Stimulated activated CD4-positive, alpha-beta T cell treated with anti-CD3 and anti-CD28 coated beads, TNF-alpha, amount 100 ng/mL, for 24 hours (primary cell): Measurements from ENCODE around the gene CAVIN2.

Experiments
- DNase-seq, 3 experiments: peaks; one replicate each; pipeline ENCODE4 v3.0.0-alpha.2; 2020; ENCODE audit warnings: low read depth in 3 of 3

Gene CAVIN2

GRCh38 chr2:191846515-191847476 is at the start of gene CAVIN2:
Gene CAVIN2, minus strand, starts transcription at chr2:191847088. Its CDS starts 163 bp downstream, at chr2:191846925.
- DNase-seq, result no peak

- DNase-seq, result no peak
These were observed 48.9 kb upstream of the CAVIN2 start for GRCh38 chr2:191895743-191896142.

GRCh38 chr2:191895195-191895594 is 48.3 kb upstream of the CAVIN2 start:
- no peak for DNase-seq

GRCh38 chr2:191894681-191895147 is 47.8 kb upstream of the CAVIN2 start:
- DNase-seq, result no peak

- DNase-seq, result no peak
These were observed 45.5 kb upstream of the CAVIN2 start for GRCh38 chr2:191892391-191892790.

GRCh38 chr2:191891656-191892055 is 44.8 kb upstream of the CAVIN2 start:
- DNase-seq, result no peak

GRCh38 chr2:191889931-191890330 is 43.0 kb upstream of the CAVIN2 start:
- DNase-seq, result no peak

- no peak for DNase-seq
These were observed 41.7 kb upstream of the CAVIN2 start for GRCh38 chr2:191888400-191889166.

GRCh38 chr2:191885650-191886049 is 38.8 kb upstream of the CAVIN2 start:
- DNase-seq, result no peak

- no peak for DNase-seq
These were observed 38.2 kb upstream of the CAVIN2 start for GRCh38 chr2:191885098-191885497.

- DNase-seq, result no peak
These were observed 35.3 kb upstream of the CAVIN2 start for GRCh38 chr2:191881982-191882816.

- DNase-seq, result no peak
These were observed 31.8 kb upstream of the CAVIN2 start for GRCh38 chr2:191878548-191879279.

GRCh38 chr2:191877875-191878274 is 31.0 kb upstream of the CAVIN2 start:
- DNase-seq, result no peak

- DNase-seq, result no peak
These were observed 29.0 kb upstream of the CAVIN2 start for GRCh38 chr2:191875859-191876258.

- no peak for DNase-seq
These were observed 23.9 kb upstream of the CAVIN2 start for GRCh38 chr2:191870744-191871143.

- no peak for DNase-seq
These were observed 22.9 kb upstream of the CAVIN2 start for GRCh38 chr2:191869781-191870180.

GRCh38 chr2:191869178-191869577 is 22.3 kb upstream of the CAVIN2 start:
- DNase-seq, result no peak

GRCh38 chr2:191867507-191867847 is 20.6 kb upstream of the CAVIN2 start:
- DNase-seq, result no peak

- DNase-seq, result no peak
These were observed 20.0 kb upstream of the CAVIN2 start for GRCh38 chr2:191866675-191867506.

GRCh38 chr2:191866195-191866594 is 19.3 kb upstream of the CAVIN2 start:
- no peak for DNase-seq
